SK-N-DZ (cell line): ENCODE data around the gene RBPJL. TPM values are rescaled to one million over a fixed set of nuclear protein-coding genes. Genes with fewer than 3 reads are reported as not detected.

Source experiments
- DNase-seq: peaks from one replicate; pipeline ENCODE4 v3.0.0-alpha.2; 2015; ENCODE audit warnings: low spot score
- polyA plus RNA-seq, 2 experiments: library from polyadenylated mRNA; depleted of rRNA; stranded (reverse); fragments of >200 nt; gene quantifications; 2 replicates each; pipeline ENCODE4 v1.2.3, GENCODE V29; 2014

RBPJL gene, protein sequence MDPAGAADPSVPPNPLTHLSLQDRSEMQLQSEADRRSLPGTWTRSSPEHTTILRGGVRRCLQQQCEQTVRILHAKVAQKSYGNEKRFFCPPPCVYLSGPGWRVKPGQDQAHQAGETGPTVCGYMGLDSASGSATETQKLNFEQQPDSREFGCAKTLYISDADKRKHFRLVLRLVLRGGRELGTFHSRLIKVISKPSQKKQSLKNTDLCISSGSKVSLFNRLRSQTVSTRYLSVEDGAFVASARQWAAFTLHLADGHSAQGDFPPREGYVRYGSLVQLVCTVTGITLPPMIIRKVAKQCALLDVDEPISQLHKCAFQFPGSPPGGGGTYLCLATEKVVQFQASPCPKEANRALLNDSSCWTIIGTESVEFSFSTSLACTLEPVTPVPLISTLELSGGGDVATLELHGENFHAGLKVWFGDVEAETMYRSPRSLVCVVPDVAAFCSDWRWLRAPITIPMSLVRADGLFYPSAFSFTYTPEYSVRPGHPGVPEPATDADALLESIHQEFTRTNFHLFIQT
- not detected in 2 replicates for polyA plus RNA-seq (2014; cell fraction: cytosol; rRNA removed)
- polyA plus RNA-seq (2014; cell fraction: nucleus; rRNA removed) = not detected in 2 replicates

DNA sequence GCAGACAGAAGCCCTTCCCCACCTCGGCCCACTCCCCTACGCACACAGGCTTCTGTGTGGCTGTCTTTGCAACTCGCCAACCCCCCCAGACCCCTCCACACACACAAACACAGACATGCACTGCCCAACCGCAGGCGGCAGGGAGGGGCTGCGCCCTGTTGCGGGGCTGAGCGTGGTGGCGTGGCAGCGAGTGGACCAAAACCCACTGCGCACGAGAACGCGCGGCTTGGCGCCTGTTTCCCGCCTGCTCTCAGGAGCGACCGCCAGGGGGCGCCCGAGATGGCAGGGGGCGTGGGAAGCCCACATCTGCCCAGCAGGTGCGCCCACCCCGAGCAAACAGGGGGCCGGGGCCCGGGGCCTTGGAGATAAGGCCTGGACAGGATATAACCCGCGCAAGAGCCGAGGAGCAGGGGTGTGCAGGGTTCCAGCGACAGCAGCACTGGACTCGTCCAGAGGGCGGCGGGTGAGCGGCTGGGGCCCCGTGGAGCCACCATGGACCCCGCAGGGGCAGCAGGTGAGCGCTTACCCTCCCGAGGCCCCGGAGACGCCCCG is at the start of gene RBPJL:
Gene RBPJL (plus strand): TSS at position 410 of the 552 bp plus-strand sequence. CDS start 83 bp downstream, at position 493.
- DNase-seq = peak; percentile 42

DNA sequence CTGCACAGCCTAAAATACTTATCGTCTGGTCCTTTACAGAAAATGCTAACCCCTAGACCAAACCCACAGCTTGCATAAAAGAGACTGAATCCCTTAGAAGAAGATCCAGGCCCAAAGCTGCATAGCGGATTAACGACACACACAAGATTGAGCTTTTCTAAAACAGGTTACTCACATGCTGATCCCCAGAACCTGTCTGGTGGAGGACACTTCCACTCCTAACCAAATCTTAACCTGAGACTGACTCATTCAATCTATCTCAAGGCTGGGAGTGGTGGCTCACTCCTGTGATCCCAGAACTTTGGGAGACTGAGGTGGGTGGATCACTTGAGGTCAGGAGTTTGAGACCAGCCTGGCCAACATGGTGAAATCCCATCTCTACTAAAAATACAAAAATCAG is 49.5 kb upstream of the RBPJL start:
- DNase-seq = no peak

DNA sequence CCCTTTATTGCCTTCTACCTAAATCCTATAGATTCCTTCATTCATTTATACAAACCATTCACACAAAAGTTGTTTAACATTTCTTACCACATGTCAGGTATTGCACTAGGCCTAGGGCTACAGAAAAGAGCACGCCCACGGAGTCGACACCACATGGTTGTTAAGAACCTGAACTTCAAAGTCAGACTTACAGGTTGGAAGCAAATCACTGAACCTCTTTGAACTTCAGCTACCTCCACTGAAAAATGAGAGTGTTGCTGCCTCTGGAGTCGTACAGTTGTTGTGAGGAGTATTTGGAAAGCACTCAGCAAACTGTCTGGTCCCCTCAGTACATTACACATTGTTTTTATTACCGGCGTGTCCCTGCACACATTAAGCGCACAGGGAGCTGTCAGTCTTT is 48.9 kb upstream of the RBPJL start:
- DNase-seq = no peak

DNA sequence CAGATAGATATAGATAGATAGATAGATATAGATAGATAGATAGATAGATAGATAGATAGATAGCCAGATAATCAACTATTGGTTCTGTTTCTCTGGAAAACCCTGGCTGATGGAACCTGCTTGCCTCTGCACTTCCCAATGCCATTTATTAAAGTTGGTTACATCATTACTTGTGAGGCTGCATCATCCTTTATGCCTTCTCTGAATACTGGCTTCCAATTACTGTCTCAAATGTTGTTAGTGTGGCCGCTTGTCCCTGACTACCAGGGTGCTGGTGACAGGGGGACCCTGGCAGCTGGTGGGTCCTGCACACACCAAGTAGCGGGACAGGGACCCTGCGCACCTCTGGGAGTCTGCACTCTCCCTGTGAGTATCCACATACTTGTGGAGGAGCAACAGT is 48.4 kb upstream of the RBPJL start:
- no peak for DNase-seq

DNA sequence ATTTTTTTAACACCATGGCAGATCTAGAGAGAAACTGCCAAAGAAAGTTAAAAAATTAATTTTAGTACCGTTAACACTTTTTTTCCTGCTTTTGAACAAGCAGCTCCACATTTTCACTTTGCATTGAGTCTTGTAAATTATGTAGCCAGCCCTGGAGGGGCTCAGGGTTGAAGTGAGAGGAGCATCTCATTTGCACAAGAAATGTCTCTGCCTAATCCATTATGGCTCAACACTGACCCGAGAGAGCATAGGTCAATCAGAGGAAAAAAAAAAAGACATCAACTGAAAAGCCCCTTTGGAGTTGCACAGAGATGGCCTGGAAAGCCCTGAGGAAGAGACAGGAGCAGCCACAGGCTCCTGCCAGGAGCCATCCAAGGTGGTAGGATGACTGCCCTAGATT is 48.0 kb upstream of the RBPJL start:
- DNase-seq = no peak

DNA sequence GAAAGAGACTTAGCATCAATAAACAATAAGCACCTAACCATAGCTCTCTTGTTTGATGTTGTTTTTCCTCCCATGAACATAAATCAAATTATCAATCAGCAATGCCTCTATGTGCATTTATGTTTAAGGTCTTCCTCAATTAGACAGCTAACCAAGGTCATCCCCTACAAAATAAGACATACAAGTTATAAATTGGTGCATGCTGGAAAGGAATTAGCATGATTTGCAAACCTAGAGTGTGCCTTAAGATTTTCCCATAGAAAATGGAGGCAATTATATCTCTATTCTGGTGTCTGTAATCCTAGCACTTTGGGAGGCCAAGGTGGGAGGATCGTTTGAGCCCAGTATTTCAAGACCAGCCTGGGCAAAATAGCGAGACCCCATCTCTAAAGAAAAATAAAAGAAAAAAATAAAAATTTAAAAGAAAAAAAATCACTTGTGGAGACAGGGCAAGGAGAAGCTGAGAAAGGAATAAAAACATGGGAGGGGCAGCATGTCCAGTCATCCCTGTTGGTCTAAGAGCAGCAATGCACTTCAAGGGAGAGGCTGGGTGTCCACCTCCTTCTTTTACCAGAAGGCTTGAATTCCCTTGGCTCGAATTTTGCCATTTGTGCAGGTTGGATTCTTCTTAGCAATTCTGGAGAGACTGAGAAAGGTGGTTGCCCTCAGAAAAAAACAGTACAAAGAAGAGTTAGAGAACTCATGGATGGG is 42.9 kb upstream of the RBPJL start:
- DNase-seq = no peak

DNA sequence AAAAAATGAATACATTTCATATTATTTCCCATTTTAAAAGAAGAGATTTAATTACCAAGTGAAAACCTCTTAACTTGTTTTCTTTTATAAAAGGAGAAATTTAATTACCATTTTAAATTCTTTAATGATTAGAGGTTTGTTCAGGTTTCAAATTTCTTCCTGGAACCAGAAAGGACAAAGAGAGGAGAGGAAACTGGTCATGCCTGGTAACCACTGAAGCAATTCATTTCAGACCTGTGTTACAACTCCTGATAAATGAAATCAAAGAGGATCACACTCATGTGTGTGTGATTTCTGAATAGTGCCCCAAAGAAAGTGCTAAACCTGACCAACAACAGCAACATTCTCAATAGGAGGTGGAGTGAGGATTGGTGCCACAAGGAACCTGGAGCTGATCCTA is 39.7 kb upstream of the RBPJL start:
- DNase-seq = no peak

DNA sequence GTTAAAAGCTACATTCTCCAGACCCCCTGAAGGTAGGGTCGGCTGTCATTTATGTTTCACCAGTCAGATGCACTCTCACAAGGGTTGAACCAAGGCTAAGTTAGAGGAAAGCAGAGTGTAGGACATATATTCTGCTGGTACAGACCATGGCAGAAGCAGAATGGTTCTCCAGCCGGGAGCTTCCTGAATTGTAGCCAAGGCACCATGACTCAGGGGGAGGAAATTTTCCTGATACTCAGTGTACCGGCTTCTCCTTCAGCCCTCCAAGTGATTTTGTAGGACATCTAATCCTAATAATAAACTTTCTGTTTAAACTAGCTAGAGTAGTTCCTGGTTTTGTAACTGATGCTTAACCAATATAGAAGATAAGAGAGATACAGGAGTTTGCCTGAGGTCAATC is 38.1 kb upstream of the RBPJL start:
- DNase-seq = no peak

DNA sequence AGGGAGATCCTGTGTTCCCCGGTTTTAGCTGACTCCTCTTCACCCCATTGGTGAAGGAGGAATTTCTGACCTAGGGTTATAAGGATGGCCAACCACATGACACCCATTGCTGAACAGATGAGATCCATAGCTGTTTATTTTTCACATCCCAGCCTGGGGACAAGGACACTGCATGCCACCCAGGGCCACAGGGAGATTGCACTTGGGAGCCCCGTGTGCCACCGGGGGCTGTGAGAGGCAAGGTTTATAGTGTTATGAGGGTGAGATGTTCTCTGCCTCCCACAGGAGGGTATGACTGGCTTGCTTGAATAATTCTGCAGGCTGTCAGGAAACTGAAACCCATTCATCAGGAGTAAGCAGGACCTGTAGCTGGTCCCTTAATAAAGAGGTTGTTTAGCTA is 37.6 kb upstream of the RBPJL start:
- DNase-seq = no peak

DNA sequence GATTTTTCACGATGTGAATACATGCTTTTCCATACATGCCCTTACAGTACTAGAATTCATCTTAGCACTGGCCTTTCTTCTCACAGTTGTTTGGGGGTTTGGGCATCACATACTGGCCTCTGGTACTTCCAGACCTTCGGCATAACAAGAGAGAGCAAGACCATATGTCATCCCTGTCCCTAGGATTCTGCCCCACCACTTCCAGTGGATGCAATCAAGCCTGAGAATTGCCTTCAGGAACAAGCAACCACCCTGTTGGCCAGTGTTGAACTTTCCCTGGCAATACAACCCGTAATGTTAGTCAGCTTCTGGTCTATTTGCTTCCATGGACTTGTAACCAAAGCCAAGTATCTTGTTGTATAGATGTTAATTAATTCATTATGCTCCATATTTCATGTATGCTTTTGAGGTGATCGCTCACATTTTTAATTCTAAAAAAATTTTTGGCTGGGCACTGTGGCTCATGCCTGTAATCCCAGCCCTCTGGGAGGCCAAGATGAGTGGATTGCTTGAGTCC is 36.8 kb upstream of the RBPJL start:
- DNase-seq = no peak

DNA sequence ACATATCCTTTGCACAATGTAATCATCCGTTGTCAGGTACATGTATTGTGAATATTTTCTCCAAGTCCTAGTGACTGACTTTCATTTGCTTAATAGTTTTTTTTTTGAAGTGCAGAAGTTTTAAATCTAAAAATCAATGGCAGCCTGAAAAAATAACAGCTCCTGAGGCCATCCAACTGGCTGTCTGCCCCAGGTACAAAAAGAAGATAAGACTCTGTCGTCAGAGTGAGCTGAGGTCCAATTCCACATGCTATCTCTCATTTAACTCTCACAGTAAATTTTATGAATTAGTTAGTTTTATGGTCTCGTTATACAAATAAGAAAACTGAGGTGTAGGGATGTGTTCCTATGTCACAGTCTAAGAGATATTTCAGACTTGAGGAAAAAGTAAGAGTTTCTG is 31.3 kb upstream of the RBPJL start:
- no peak for DNase-seq

DNA sequence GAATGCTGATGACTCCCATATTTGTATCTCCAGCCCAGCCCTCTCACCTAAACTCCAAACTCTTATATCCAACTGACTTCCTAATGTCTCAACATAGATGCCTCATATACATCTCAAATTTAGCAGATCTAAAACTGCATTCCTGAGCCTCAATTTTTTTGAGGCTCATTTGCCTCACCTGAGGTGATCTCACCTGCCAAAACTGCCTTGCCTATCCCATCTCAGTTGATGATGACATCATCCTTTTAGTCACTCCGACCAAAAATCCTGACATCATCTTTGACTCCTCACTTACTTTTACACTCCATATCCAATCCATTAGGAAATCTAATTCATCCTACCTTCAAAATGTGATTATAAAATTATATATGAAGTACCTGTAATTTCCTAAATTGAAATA is 26.6 kb upstream of the RBPJL start:
- no peak for DNase-seq

DNA sequence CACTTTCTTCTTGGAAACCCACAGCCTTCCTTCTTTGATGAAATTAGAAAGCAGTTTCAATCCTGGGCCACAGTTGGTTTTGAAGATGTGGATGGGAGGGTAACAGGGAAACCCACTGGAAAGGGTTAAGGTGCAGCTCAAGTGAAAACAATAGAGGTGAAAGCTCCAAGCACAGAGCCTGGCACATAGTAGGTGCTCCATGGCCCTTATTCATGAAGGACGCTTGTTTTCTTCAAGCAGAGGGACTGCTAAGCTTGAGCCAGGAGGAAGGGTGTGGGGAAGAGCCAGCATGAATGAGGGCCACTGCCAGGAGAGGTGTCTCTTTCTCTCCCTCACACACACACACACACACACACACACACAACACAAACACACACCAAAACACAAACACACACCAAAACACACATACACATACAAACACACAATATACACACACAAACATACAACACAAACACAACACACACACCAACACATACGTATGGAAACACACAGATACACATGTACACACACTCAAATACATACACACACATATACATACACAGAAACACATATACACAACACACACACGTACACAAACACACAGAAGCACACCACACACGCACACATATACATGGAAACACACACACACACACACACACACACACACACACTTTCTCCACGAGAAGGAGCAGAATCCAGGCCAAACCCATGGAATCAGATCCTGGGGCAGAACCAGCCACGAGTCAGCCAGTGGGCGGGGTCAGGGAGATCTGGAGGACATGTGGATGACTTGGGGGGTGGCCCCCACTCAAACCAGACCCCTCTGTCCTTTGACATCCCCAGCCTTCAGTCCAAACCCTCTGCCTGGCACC is 23.7 kb upstream of the RBPJL start:
- no peak for DNase-seq

DNA sequence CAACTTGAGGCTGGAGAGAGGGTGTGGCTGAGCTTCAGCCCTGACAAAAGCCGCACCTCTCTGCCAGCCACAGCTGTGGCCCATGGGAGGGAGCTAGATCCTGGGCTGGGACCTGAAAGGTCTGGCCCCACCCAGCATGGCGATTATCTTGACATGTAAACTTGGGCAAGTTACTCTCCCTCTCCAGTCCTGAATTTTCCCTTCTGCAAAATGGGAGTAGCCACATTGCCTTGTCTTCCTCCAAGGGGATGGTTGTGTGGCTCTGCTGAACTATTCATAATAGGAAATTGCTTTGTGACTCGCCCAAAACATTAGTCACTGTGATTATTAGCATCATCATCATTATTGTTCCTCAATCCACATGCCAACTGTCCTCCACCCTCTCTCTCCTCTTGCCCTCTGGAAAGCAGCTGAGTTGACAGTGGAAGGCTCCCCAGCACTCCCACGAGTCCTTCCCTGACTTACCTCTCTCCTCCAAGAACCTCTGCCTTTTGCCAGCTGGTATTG is 23.0 kb upstream of the RBPJL start:
- no peak for DNase-seq

DNA sequence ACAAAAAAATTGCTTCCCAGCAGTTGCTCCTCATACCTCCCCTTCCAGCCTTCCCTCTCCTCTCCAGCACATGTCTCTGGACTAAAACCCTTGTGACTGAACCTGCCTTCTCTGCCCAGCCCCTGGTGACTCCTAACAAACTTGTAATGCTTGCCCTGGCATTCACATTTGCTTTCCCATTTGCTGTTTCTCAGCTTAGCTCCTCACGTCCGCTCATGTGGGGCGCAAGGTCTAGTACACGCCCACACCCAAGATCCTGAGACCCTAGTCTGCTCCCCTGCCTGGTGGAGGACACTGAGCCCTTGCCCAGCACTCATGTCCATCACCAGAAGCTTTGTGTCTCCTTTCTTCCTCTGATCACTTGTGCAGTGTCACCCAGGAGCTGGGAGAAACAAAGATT is 18.3 kb upstream of the RBPJL start:
- DNase-seq = no peak

DNA sequence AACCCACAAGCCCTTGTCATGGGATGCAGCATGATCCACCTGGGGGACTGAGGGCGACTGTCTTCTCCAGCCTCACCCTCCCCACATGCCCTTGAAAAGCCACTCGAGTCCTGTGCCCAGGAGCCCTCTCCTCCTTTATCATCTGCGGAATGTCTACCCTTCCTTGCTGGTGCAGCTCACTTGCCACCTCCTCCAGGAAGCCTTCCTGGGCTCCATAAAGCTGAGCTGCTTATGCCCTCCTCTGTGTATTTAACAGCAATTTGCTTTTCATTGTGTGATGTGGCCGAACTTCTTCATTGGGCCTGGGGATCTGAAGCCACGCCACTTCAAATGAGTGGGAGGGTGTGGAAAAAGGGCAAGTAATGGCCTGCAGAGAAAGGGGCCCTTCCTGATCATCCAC is 17.8 kb upstream of the RBPJL start:
- DNase-seq = no peak

DNA sequence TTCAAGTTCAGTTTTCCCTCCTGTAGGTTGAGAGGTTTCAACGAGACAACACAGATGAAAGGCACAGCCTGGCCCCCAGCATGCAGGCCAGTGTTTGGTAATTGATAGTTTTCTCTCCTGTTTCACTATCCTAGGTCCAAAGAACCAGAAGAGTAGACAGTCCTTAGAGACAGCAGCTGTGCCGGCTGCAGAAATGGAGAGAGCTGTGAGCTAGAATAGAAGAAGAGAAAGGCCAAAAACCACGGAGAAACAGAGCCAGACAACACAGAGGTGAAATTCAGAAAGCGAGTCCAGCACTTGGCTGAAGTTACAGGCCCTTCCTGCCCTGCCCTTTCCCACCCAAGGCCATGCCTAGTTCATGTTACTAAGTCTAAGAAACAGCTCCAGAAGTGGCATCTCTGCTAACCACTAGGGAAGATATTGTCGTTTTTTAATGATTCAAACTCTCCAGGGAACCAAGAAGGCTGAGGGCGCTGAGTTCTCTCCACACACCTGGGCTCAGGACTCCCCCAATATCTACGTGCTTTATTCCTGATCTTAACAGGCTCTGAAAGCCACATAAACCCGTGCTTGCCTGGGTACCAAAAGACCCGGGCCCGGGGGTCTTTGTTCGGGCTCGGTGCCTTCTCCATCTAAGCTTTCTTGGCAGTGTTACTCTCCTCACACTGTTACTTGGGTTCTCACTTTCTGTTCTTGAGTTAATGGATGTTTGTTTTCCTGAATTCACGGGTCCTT is 16.5 kb upstream of the RBPJL start:
- no peak for DNase-seq

DNA sequence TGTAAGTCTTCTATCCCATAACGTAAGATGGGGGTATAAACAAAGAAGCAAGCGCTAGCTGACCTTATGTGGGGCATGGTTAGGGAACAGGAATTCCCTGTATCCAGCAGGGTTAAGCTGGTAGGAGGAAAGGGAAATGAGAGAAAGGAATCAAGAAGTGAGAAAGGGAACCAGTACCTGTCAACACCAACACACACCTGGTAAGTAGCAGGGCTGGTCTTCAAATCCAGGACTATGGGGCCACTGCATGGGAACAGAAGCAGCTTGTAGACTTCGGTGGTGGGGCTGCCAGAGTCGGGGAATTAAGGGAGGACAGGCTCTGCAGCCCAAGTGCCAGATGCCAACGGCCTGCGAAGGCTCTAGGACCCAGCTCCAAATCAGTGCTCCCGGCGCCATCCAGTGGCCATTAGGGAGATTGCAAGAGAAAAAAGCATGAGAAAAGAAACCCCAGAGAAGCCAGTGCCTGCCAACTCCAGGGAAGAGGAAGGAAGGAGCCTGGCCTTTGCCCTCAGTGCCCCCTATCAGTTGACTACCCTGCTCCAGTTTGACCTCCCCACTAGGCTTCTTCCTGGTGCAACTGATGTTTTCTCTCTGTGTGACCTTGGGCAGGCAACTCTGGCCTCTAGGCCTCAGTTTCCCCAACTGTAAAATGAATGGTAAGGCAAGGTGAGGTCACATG is 15.8 kb upstream of the RBPJL start:
- DNase-seq = peak; percentile 83

DNA sequence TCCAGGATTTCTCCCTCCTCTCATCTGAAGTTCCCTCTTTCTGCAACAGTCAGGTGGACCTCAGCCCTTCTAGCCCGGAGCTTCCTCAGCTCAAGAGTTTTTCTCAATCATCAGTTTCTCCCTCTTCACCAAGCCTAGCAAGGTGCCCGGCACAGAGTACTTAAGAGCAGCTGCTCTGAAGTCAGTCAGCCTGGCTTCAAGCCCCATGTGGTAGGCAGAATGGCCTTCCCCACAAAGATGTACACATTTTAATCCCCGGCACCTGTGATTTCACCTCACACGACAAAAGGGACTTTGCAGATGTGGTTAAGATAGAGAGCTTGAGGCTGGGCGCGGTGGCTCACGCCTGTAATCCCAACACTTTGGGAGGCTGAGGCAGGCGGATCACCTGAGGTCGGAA is 15.1 kb upstream of the RBPJL start:
- DNase-seq = no peak

DNA sequence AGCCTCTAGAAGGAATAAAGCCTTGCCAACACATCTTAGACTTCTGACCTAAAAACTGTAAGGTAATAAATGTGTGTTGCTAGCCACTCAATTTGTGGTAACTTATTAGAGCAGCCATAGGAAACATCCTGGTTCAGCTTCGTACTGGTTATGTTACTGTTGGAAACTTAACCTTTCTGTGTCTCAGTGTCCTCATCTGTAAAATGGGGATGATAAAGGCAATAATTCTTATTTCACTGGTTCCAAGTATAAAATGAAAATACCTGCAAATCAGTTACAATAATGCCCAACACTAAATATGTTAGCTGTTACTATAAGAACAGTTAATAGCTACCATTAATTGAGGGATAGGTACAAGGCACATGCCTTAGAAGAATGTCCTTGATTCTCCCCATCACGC is 14.3 kb upstream of the RBPJL start:
- no peak for DNase-seq
